ENCODE results near the gene LGALS7B.
"Not testable (repeated sequence)": the region's sequence is repeated elsewhere in the genome, so short reads cannot be mapped to it uniquely, and the experiment has no call there.

The LGALS7B gene

GRCh38 chr19:38806371-38806770, 17.4 kb downstream of the LGALS7B start:
- H3K4me3 ChIP-seq (replicated peaks; ENCODE audit: low read depth, low read length), result no peak overlapping the region
- DNase-seq (ENCODE audit: low read depth), result no peak
- TF ChIP-seq CTCF (IDR thresholded peaks at IDR 0.05; ENCODE audit: low read length, missing control alignments), result no peak

- not testable (repeated sequence) for H3K4me3 ChIP-seq (replicated peaks; ENCODE audit: low read depth, low read length); DNase-seq (ENCODE audit: low read depth)
Measured at GRCh38 chr19:38807374-38808098, 18.5 kb downstream of the LGALS7B start.

GRCh38 chr19:38808741-38809140, 19.7 kb downstream of the LGALS7B start:
- no peak for DNase-seq (ENCODE audit: low read depth)
- no peak for TF ChIP-seq CTCF (IDR thresholded peaks at IDR 0.05; ENCODE audit: low read length, missing control alignments)
- H3K4me3 ChIP-seq (replicated peaks; ENCODE audit: low read depth, low read length), result no peak overlapping the region

- no peak overlapping the region for H3K4me3 ChIP-seq (replicated peaks; ENCODE audit: low read depth, low read length)
- no peak for TF ChIP-seq CTCF (IDR thresholded peaks at IDR 0.05; ENCODE audit: low read length, missing control alignments)
- no peak for DNase-seq (ENCODE audit: low read depth)
Measured at GRCh38 chr19:38809592-38810252, 20.7 kb downstream of the LGALS7B start.

- DNase-seq (ENCODE audit: low read depth), result no peak
- H3K4me3 ChIP-seq (replicated peaks; ENCODE audit: low read depth, low read length), result no peak overlapping the region
- no peak for TF ChIP-seq CTCF (IDR thresholded peaks at IDR 0.05; ENCODE audit: low read length, missing control alignments)
Measured at GRCh38 chr19:38812009-38812840, 23.2 kb downstream of the LGALS7B start.

GRCh38 chr19:38812841-38813320, 23.9 kb downstream of the LGALS7B start, which contains the start of gene LGALS4:
TSS of gene LGALS4 (minus strand) at chr19:38812945. CDS start at chr19:38812886, 59 bp downstream.
- no peak for DNase-seq (ENCODE audit: low read depth)
- H3K4me3 ChIP-seq (replicated peaks; ENCODE audit: low read depth, low read length), result no peak within 1 kb of the TSS
- no peak for TF ChIP-seq CTCF (IDR thresholded peaks at IDR 0.05; ENCODE audit: low read length, missing control alignments)

GRCh38 chr19:38813323-38813722, 24.3 kb downstream of the LGALS7B start:
- no peak for TF ChIP-seq CTCF (IDR thresholded peaks at IDR 0.05; ENCODE audit: low read length, missing control alignments)
- no peak overlapping the region for H3K4me3 ChIP-seq (replicated peaks; ENCODE audit: low read depth, low read length)
- DNase-seq (ENCODE audit: low read depth), result no peak

GRCh38 chr19:38813932-38814331, 24.9 kb downstream of the LGALS7B start:
- H3K4me3 ChIP-seq (replicated peaks; ENCODE audit: low read depth, low read length); DNase-seq (ENCODE audit: low read depth): not testable (repeated sequence)

Measured in fibroblast of pulmonary artery (primary cell).